Peyer's patch (tissue), 4 donors: ENCODE results near the gene SHC4.

Experiments
- POLR2A ChIP-seq, 2 donors: fragments of 450-650 bp; IDR thresholded peaks; one replicate each; pipeline ENCODE4 v1.5.1; 2017; ENCODE audit warnings: antibody characterized with exemption in 2 of 2, mild to moderate bottlenecking in 2 of 2, moderate library complexity in 2 of 2
- TF ChIP-seq, protein P1 (sequence below), 6 experiments: fragments of 450-650 bp in 4 of 6; fragments of 200-600 bp in 2 of 6; sonication (generic) in 1 of 6; IDR thresholded peaks; one replicate each; pipeline ENCODE4 v1.5.1; 2017 to 2019; ENCODE audit warnings: antibody characterized with exemption in 6 of 6, mild to moderate bottlenecking in 3 of 6, moderate library complexity in 1 of 6

DNA sequence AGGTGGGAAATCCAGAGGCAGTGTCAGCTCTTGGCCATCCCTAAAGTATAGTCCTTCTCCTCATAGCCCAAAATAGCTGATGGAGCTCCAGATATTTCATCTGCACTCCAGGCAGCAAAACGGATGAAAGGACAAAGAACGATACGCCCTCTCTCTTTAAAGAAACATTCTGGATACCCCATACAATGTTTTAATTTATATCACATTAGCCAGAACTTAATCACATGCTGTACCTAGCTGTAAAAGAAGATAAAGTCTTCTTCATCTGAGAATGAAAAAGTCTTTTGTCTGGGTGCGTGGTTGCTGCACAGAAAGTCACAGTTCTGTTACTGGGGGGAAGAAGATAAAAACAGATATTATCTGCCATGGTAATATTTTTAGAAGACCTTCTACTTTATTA, 4.3 kb upstream of the SHC4 start:
- TF ChIP-seq POLR2A (IDR thresholded peaks at IDR 0.05), result no peak
- TF ChIP-seq, protein P1, sequence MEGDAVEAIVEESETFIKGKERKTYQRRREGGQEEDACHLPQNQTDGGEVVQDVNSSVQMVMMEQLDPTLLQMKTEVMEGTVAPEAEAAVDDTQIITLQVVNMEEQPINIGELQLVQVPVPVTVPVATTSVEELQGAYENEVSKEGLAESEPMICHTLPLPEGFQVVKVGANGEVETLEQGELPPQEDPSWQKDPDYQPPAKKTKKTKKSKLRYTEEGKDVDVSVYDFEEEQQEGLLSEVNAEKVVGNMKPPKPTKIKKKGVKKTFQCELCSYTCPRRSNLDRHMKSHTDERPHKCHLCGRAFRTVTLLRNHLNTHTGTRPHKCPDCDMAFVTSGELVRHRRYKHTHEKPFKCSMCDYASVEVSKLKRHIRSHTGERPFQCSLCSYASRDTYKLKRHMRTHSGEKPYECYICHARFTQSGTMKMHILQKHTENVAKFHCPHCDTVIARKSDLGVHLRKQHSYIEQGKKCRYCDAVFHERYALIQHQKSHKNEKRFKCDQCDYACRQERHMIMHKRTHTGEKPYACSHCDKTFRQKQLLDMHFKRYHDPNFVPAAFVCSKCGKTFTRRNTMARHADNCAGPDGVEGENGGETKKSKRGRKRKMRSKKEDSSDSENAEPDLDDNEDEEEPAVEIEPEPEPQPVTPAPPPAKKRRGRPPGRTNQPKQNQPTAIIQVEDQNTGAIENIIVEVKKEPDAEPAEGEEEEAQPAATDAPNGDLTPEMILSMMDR (IDR thresholded peaks at IDR 0.05), result no peak
